ENCODE measurements around the gene TNFRSF6B.
A peak's percentile ranks its signal among the peaks of the same experiment; 100 is the strongest.
"Not testable (repeated sequence)": the region's sequence is repeated elsewhere in the genome, so short reads cannot be mapped to it uniquely, and the experiment has no call there.

TNFRSF6B gene, protein sequence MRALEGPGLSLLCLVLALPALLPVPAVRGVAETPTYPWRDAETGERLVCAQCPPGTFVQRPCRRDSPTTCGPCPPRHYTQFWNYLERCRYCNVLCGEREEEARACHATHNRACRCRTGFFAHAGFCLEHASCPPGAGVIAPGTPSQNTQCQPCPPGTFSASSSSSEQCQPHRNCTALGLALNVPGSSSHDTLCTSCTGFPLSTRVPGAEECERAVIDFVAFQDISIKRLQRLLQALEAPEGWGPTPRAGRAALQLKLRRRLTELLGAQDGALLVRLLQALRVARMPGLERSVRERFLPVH

DNA sequence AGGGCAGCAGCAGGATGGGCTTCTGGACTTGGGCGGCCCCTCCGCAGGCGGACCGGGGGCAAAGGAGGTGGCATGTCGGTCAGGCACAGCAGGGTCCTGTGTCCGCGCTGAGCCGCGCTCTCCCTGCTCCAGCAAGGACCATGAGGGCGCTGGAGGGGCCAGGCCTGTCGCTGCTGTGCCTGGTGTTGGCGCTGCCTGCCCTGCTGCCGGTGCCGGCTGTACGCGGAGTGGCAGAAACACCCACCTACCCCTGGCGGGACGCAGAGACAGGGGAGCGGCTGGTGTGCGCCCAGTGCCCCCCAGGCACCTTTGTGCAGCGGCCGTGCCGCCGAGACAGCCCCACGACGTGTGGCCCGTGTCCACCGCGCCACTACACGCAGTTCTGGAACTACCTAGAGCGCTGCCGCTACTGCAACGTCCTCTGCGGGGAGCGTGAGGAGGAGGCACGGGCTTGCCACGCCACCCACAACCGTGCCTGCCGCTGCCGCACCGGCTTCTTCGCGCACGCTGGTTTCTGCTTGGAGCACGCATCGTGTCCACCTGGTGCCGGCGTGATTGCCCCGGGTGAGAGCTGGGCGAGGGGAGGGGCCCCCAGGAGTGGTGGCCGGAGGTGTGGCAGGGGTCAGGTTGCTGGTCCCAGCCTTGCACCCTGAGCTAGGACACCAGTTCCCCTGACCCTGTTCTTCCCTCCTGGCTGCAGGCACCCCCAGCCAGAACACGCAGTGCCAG is at the start of gene TNFRSF6B:
Gene TNFRSF6B (plus strand): TSS at position 25 of the 729 bp plus-strand sequence. CDS start 116 bp downstream, at position 141.
- DNase-seq: no peak

DNA sequence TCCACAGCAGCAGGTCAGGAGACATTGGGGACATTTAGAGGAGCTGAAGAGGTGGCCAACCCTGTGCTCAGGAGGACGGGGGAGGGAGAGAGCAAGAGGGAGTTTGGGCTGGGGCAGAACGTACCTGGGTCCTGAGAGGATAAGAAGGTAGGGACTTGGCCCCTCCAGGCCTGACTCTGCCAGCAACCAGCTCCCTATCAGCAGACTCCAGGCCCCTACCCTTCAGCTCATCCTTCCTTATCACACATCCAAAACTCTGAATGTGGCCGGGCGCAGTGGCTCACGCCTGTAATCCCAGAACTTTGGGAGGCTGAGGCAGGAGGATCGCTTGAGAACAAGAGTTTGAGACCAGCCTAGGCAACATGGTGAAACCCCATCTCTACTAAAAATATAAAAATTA is 48.3 kb upstream of the TNFRSF6B start:
- DNase-seq: no peak

DNA sequence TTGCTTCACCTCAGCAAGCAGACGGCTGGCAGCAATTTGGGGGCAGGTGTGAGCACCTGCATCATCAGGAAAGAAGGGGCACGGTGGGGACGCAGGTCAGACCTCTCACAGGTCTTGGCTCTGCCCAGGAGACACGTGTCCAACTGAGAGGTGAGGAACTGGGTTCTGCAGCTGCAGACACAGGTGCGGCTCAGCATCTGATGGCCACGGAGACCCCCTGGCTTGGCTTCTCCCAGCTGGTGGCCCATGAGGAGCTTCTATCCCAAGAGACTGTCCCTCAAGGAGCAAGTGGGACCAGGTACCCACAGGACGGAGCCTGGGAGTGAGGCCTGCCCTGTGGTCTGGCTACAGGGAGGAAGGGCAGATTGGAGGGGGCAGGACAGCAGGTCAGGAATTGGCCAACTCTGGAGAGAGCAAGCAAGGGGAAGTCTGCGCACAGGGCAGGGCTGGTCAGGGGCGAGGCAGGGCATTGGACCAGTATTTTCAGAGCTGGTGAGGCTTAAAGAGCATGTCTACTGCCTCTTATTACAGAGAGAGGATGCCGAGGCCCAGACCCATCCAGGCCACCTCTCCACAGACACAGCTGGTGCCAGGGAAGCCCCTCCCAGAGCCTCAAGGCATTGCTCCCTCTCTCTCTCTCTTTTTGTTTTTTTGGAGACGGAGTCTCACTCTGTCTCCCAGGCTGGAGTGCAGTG is 47.4 kb upstream of the TNFRSF6B start:
- DNase-seq: no peak

DNA sequence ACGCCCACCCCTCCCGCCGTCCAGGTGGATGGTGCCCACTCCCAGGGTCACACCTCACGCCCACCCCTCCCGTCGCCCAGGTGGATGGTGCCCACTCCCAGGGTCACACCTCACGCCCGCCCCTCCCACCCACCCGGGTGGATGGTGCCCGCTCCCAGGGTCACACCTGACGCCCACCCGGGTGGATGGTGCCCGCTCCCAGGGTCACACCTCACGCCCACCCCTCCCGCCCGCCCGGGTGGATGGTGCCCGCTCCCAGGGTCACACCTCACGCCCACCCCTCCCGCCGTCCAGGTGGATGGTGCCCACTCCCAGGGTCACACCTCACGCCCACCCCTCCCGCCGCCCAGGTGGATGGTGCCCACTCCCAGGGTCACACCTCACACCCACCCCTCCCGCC is 46.0 kb upstream of the TNFRSF6B start:
- not testable (repeated sequence) for DNase-seq

DNA sequence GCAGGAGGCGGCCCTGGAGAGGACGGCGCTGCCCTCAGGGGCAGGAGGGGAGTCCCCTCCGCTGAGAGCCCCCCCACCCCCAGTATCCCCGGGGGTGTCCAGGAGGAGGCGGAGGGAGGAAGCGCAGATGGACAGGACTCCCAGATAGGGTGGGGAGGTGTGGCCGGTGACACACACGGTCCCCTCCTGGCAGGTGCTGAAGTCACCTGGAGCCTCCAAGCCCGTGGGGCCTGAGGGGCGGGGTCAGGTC is 44.6 kb upstream of the TNFRSF6B start:
- DNase-seq: peak; percentile 35

DNA sequence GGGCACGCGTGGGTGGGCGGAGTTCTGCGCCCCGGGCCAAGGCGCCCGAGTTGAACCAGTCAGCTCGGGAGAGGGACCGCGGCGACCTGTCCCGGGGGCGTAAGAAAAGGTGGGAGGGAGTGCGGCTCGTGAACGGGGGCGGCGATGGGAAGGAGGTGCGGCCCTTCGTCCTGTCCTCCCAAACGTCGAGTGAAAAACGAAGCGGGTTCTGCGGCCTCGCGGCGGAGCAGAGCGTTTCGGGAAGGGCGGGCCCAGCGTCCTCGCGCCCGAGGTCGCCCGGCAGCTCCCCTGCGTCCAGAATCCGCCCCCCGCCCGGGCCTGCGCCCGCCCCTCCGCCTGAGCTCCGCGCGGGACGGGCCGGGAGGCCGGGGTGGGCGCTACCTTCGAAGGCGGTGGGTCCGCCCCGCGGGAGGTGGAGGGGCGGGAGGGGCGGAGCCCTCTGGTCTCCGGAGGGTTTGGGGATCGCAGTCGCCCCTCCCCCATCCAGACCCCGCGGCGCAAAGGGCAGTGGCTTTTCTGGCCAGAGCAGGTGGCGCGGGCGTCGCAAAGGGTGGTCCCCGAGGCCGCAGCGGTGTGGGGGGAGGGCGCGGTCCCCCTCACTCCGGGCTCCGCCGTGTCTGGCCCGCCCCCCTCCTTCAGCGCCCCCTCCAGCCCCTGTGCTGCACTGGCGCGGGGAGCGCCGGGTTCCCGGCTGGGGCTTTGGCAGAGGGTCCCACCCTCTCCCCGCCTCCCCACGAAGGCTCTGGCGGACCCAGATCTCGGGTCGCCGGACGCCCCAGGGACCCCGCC is 44.1 kb upstream of the TNFRSF6B start:
- DNase-seq: no peak

DNA sequence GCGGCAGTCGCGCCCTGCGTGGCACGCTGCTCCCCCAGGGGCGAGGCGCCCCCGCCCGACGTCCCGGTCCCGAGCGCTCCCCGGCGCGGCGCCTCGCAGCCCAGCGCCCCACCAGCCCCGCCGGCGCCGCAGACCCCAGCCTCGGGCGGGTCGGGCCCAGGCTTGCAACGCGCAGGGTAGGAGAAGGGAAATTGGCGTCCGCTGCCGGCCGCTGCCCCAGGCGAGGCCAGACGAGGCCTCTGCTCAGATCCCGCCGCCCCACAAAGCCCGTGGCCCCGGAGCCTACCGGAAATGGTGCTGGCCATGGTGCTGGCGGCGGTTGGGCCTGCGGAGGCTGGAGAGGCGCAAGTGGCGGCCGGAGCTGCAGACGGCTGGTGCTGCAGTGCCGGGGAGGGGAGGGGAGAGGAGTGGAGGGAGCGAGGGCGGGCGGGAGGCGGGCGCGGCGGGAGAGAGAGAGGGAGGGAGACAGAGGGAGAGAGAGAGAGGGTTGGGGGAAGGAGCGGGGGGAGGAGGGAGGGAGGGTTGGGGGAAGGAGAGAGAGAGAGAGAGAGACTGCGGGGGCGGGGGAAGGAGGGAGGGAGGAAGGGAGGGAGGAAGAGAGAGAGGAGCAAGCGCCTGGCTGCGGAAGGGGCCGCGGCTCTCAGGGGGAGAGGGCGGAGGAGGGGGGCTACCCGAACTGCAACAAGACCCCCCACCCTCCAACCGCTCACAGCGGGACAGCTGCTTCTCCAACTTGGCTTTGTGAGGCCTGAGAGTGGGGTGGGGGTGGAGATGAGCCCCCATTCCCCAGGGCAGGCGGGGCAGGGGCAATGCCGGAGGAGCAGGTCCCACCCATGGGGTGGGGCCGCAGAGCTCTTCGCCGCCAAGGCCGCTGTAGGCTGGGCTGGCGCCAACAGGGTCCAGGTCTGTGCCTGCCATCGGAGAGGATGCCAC is 43.1 kb upstream of the TNFRSF6B start, which contains the start of gene STMN3:
Gene STMN3 (minus strand): TSS at position 384 of the 933 bp plus-strand sequence. CDS start 79 bp downstream, at position 305.
- DNase-seq: peak; percentile 66

DNA sequence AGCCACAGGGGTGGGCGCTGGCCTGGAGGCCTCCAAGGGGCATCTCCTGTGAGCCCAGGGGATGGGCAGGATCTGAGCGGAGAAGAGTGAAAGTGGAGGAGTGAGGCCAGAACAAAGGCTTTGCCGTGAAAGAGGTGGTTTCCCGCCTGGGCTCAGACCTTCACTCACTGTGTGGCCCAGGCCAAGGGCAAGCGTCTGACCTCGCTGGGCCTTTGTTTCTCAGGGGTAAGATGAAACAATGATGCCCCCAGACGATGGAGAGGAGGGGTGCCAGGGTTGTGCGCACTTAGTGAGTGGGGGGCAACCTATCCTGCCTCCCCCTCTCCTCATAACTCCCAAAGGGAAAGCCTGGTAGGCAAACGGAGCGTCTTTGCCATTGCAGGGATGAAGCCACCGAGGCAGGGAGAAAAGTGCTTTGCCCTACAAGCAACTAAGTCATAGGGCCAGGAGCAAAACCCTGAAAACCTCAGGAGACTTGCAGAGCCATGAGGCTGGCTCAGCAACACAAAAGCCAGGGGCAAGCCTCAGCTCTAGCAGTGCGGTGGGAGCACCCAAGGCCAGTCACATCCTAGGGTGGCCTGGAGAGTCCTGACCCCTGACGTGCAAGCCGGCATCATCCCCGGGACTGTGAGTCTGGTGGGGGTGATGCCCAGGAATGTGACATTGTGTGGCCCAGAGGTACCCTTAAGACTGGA is 42.3 kb upstream of the TNFRSF6B start:
- no peak for DNase-seq

DNA sequence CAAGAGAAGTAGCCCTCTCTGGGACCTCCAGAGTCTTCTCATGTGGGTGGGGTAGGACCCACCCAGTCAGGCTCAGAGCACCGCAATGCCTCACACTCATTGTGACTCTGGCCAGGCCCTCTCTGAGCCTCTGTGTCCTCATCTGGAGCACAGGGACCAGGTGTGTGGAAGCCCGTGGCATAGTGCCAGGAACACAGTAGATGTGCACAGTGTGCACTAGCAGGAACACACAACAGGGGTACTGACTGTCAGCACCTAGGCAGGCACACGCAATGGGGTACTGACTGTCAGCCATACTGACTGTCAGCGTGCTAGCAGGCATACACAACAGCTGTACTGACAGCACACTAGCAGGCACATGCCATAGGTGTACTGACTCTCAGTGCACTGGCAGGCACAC is 41.2 kb upstream of the TNFRSF6B start:
- DNase-seq: no peak

DNA sequence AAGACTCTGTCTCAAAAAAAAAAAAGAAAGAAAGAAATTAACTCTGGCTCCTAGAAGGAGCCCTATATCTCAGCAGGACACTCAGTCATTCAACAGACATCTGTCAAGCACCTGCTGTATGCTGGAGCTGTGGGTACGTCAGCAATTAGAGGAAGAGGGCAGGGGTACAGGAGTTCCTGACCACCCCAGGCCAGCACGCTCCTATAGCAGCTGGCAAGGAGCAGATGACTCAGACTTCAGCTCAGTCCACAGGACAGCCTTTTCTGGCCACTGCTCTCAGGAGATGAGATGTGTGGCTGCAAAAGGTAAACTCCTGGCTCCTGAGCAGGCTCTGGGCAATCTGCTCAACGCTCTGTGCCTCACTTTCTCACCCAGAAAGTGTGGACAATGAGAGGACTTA is 40.0 kb upstream of the TNFRSF6B start:
- DNase-seq: no peak

DNA sequence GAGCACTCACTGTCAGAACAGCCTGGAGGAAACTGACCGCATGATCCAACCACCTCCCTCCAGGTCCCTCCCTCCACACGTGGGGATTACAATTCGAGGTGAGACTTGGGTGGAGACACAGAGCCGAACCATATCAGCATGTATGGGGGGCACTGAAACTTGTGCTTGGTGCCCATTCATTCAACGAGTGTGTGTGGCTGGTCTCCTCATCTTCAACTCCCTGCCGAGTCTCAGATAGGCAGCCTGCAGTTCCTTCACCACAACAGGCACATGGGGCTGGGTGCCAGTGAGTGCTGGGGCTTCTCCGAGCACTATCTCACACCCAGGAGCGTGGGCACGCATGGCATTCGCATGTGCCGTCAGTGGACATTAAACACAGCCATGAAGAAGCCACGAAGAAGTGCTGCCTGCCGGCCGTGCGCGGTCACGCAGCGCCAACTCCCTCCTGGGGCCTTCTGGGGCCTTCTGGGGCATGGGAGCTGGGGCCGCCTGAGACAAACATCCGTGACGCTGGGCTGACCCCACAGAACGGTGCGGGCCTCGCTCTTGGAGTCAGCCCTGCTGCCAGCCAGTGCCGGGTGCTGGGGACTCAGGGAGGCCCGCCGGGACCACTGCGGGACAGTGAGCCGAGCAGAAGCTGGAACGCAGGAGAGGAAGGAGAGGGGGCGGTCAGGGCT is 39.1 kb upstream of the TNFRSF6B start:
- DNase-seq: no peak

DNA sequence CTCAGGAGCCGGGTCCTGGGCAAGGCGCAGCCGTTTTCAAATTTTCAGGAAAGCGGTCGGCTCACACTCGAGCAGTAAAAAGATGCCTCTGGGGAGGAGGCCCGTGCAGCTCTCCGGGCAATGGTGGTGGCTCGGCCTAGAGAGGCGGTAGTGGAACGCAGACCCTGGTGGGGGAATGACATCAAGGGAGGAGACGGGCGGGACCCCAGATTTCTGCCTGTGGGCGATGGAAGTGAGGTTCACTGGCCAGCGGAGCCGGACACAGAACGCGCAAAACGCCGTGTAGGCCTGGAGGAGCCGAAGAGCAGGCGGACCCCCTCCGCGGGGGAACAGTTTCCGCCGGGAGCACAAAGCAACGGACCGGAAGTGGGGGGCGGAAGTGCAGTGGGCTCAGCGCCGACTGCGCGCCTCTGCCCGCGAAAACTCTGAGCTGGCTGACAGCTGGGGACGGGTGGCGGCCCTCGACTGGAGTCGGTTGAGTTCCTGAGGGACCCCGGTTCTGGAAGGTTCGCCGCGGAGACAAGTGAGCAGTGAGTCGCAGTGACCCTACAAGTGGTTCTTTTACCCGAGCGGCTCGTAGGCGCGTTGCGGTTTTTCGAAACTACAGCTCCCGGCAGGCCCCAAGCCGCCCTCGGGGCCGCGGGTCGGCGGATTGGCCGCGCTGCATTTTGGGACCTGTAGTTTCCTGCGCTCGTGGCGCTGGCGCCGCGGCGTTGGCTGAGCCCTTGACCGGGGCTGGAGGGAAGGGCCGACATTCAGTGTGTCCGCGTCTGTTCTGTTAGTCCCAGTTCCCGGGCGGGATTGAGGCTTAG is 38.3 kb upstream of the TNFRSF6B start, which contains the start of gene RTEL1:
Gene RTEL1 (plus strand): TSS at position 376 of the 812 bp plus-strand sequence. CDS start 1,091 bp downstream, outside the sequence.
- DNase-seq: peak; percentile 84

DNA sequence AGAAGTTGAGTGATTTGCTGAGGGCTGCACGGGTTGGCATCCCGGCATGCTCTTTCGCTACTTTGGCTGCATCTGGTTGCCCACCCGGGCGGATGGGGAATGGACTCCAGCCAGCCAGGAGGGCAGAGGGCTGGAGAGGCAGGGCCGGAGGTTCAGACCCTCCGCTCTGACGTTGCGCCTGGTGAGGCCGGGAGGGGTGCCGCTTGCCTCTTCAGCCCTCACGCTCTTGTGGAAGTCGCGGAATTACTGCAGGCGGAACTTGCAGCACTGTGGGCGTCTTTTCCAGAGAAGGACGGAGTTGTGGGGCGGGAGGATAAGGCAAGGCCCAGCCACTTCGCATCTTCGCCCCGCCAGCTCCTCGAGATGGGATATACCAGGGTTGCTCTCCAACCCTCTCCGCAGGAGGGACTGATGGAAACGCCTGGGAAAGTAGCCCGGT is 37.7 kb upstream of the TNFRSF6B start:
- DNase-seq: no peak

DNA sequence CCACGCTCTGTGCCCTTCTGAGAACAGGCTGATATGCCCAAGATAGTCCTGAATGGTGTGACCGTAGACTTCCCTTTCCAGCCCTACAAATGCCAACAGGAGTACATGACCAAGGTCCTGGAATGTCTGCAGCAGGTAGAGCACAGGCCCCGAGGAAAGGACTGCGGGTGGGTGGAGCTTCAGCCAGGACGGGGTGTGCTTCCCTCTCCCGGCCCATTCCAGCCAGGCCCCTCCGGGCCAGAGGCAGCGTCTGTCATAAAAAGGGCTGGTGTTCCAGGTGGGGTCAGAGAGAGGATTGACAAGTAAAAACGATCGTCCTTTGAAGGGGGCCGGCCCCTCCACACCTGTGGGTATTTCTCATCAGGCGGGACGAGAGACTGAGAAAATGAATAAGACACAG is 37.1 kb upstream of the TNFRSF6B start:
- no peak for DNase-seq

DNA sequence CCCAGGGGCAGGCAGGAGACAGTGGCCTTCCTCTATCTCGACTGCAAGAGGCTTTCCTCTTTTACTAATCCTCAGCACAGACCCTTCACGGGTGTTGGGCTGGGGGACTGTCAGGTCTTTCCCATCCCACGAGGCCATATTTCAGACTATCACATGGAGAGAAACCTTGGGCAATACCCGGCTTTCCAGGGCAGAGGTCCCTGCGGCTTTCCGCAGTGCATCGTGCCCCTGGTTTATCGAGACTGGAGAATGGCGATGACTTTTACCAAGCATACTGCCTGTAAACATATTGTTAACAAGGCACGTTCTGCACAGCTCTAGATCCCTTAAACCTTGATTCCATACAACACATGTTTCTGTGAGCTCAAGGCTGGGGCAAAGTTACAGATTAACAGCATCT is 36.3 kb upstream of the TNFRSF6B start:
- DNase-seq: not testable (repeated sequence)

DNA sequence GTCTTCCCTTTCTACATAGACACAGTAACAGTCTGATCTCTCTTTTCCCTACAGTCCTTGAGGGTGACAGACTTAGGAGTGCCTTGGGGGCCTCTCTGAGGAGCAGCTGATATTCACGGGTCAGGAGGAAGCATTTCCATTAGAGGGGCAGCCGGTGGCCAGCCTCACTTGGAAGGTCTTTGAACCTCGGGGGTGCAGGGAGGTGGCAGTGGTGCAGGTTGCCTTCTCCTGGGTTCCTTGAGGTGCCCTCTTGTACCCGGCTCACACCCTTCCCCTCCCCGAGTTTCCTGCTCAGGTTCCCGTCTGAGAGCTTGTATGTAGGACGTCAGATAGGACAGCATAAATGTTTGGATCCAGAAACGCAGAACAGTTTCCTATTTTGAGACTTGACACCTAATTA is 35.8 kb upstream of the TNFRSF6B start:
- DNase-seq: no peak

DNA sequence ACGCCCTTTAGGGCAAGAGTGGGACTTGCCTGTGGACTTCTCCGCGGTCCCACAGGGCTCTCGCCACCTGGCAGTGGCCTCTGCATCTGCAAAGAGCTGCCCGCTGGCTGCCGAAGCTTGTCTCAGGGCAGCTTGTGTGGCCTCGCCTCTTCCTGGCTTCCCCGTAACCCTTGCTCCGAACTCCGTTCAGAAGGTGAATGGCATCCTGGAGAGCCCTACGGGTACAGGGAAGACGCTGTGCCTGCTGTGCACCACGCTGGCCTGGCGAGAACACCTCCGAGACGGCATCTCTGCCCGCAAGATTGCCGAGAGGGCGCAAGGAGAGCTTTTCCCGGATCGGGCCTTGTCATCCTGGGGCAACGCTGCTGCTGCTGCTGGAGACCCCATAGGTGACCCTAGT is 35.3 kb upstream of the TNFRSF6B start:
- DNase-seq: no peak

DNA sequence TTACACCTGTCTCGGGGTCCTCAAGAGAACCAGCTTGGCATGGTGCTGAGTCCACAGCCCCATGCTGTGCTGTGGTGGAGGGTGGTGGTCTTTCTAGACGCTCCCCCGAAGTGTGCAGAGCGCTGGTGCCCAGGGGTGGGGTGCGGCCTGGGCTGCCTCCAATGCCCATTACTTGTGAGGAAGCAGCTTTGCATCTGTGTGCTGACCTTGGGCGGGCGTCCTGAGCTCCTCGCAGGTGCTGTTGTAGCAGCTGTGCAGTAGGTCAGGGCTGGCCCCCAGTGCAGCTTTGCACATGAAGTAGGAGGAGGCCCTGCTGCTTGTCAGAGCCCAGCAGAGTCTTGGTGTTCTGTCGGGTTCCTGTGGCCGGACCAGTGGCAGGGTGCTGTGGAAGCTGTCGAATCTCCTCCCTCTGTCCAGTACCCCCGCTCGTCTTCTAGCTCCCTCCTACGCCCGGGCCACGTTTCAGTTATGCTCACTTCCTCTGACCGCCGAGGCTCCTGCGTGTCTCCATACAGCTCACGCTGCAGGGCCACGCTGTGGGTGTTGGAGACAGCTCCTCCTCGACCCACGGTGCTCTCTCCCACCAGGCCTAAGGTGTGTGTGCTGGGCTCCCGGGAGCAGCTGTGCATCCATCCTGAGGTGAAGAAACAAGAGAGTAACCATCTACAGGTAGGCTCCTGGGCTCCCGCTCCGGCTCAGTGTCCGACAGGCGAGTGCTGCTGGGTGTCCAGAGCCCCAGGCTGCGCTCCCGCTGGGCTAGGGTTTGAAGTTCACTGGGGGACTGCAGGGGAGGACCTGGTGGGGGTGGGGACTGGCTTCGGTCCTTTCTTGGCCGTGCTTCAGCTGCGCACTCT is 34.3 kb upstream of the TNFRSF6B start:
- DNase-seq: no peak

DNA sequence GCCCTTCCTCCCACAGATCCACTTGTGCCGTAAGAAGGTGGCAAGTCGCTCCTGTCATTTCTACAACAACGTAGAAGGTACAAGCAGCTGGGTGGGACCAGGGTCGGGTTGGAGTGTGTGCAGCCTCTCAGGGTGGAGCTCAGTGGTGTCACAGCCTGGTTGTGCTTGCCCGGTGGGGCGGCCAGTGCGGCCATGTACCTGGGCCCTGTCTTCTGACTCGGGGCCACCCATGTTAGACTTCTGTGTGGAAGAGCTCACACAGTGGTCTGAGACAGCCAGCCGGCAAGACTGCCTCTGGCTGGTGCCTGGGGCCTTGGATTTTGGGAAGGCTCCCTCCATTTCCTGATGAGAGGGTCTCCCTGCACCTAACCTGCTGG is 33.7 kb upstream of the TNFRSF6B start:
- no peak for DNase-seq
